Stromal cell of bone marrow (primary cell): ENCODE results near the gene EHMT1.

Experiments
- DNase-seq: peaks from one replicate; pipeline ENCODE4 v3.0.0-alpha.2; 2012; ENCODE audit warnings: low read depth

EHMT1 gene

GRCh38 chr9:137618105-137619067, at the start of gene EHMT1:
Gene EHMT1 (plus strand): TSS chr9:137619005. CDS start chr9:137619029, 24 bp downstream.
- peak; percentile 71 for DNase-seq

GRCh38 chr9:137569609-137570203, 49.1 kb upstream of the EHMT1 start:
- DNase-seq, result no peak

GRCh38 chr9:137570566-137570965, 48.2 kb upstream of the EHMT1 start:
- no peak for DNase-seq

GRCh38 chr9:137574192-137574591, 44.6 kb upstream of the EHMT1 start:
- no peak for DNase-seq

GRCh38 chr9:137575364-137575715, 43.5 kb upstream of the EHMT1 start:
- no peak for DNase-seq

GRCh38 chr9:137575716-137576411, 42.9 kb upstream of the EHMT1 start:
- no peak for DNase-seq

- DNase-seq, result peak; percentile 86
Observed at GRCh38 chr9:137578518-137579258, 40.1 kb upstream of the EHMT1 start, which contains the start of gene DPH7. Gene DPH7 (minus strand): TSS chr9:137578925. CDS start chr9:137578777, 148 bp downstream.

GRCh38 chr9:137579259-137579604, 39.6 kb upstream of the EHMT1 start:
- DNase-seq, result no peak

- DNase-seq, result no peak
Observed at GRCh38 chr9:137580209-137580953, 38.4 kb upstream of the EHMT1 start.

GRCh38 chr9:137580954-137581322, 37.9 kb upstream of the EHMT1 start:
- DNase-seq, result no peak

- DNase-seq, result no peak
Observed at GRCh38 chr9:137581361-137582285, 37.2 kb upstream of the EHMT1 start.

GRCh38 chr9:137582286-137582860, 36.4 kb upstream of the EHMT1 start:
- no peak for DNase-seq

- no peak for DNase-seq
Observed at GRCh38 chr9:137583347-137583746, 35.5 kb upstream of the EHMT1 start.

GRCh38 chr9:137583957-137584356, 34.8 kb upstream of the EHMT1 start:
- DNase-seq, result no peak

- no peak for DNase-seq
Observed at GRCh38 chr9:137586854-137587253, 32.0 kb upstream of the EHMT1 start.

- no peak for DNase-seq
Observed at GRCh38 chr9:137588311-137588710, 30.5 kb upstream of the EHMT1 start.

GRCh38 chr9:137588891-137589290, 29.9 kb upstream of the EHMT1 start:
- DNase-seq, result no peak

- DNase-seq, result no peak
Observed at GRCh38 chr9:137589441-137590122, 29.2 kb upstream of the EHMT1 start.

GRCh38 chr9:137590123-137590468, 28.7 kb upstream of the EHMT1 start:
- no peak for DNase-seq
